Gastrocnemius medialis (tissue), 4 donors: Measurements from ENCODE around the gene MCF2L2. TPM values are rescaled to one million over a fixed set of nuclear protein-coding genes. Genes with fewer than 3 reads are reported as not detected.
A peak's percentile ranks its signal among the peaks of the same experiment; 100 is the strongest.

Experiments used
- ATAC-seq, 2 donors: fragments of 150-250 bp; one replicate each; pipeline ENCODE4 v1.9.1; 2016
- DNase-seq, 2 donors: peaks; one replicate each; pipeline ENCODE4 v3.0.0-alpha.2; 2019
- H3K27ac ChIP-seq, 4 donors: fragments of 200-600 bp; sonication (generic); 1 replicate in 1 of 4; 2 replicates in 3 of 4; pipeline ENCODE4 v1.5.1; 2016 to 2018; ENCODE audit warnings: mild to moderate bottlenecking in 2 of 4, moderate library complexity in 1 of 4
- H3K27me3 ChIP-seq, 3 donors: fragments of 200-600 bp; sonication (generic) in 2 of 3; 1 replicate in 1 of 3; 2 replicates in 2 of 3; pipeline versions ENCODE4 v1.5.1 to v1.6.0; 2016 to 2019; ENCODE audit warnings: mild to moderate bottlenecking in 1 of 3, moderate library complexity in 1 of 3
- H3K36me3 ChIP-seq, 2 donors: fragments of 200-600 bp; sonication (generic) in 1 of 2; one replicate each; pipeline ENCODE4 v1.5.1; 2017 to 2018
- H3K4me1 ChIP-seq, 2 donors: fragments of 200-600 bp; sonication (generic) in 1 of 2; one replicate each; pipeline ENCODE4 v1.5.1; 2016 to 2017; ENCODE audit warnings: mild to moderate bottlenecking in 2 of 2
- H3K4me3 ChIP-seq, 4 donors: fragments of 200-600 bp; sonication (generic) in 3 of 4; 1 replicate in 1 of 4; 2 replicates in 3 of 4; pipeline ENCODE4 v1.5.1; 2016 to 2019; ENCODE audit warnings: mild to moderate bottlenecking in 2 of 4
- H3K9me3 ChIP-seq, 3 donors: fragments of 200-600 bp; sonication (generic) in 2 of 3; 1 replicate in 1 of 3; 2 replicates in 2 of 3; pipeline ENCODE4 v1.5.1; 2016 to 2019
- CTCF ChIP-seq, 5 experiments: fragments of 450-650 bp in 3 of 5; fragments of 200-600 bp in 2 of 5; sonication (generic) in 2 of 5; IDR thresholded peaks in 4 of 5; conservative IDR thresholded peaks in 1 of 5; 1 replicate in 4 of 5; 2 replicates in 1 of 5; pipeline ENCODE4 v1.5.1; 2016 to 2019; ENCODE audit warnings: antibody characterized with exemption in 5 of 5, mild to moderate bottlenecking in 3 of 5, moderate library complexity in 3 of 5
- POLR2A ChIP-seq, 2 donors: fragments of 450-650 bp; IDR thresholded peaks; one replicate each; pipeline ENCODE4 v1.6.1; 2017; ENCODE audit warnings: antibody characterized with exemption in 2 of 2, mild to moderate bottlenecking in 2 of 2, moderate library complexity in 2 of 2
- in situ Hi-C, 4 donors: fragments of 200-750 bp; cut with MboI; loops; one replicate each; pipeline versions ENCODE4 v1.15.0 to v1.8.0; 2017; ENCODE audit warnings: low sequenced_read_pairs in 4 of 4
- intact Hi-C: fragments of 100-400 bp; cut with DNase I; formaldehyde crosslinking; loops from one replicate; pipeline ENCODE4 v1.15.1; 2023; ENCODE audit warnings: low total_unique reads
- total RNA-seq, 4 donors: library from RNA; depleted of rRNA; stranded (reverse); fragments of >200 nt; gene quantifications; one replicate each; pipeline versions ENCODE4 v1.1.0 to v1.2.3, GENCODE V29; 2016

The MCF2L2 gene
- total RNA-seq, 4 donors from 2014 or later = 0.27 to 0.61 (median 0.46) TPM

- Histone ChIP-seq H3K36me3 (peaks cover 0 to 7% of the 10 kb centered on the region in 2 donors), H3K27me3 (no peaks in the 10 kb centered on the region), H3K4me3 (no peak overlapping the region), H3K4me1 (no peaks in the 10 kb centered on the region), H3K27ac (no peak overlapping the region), H3K9me3 (no peaks in the 10 kb centered on the region)
- TF ChIP-seq POLR2A (IDR thresholded peaks at IDR 0.05) (no peak), CTCF (IDR thresholded peaks at IDR 0.05 in 4 of 5, conservative IDR thresholded peaks at IDR 0.05 in 1 of 5) (no peak)
- intact Hi-C loops = no loop called here
- ATAC-seq (no peak), DNase-seq (no peak)
- in situ Hi-C loops = loop anchor here in 1 of 4 donors (10.0 kb wide), 1 partner anchor 304 kb away; no protein-coding TSS in a partner anchor
Observed at GRCh38 chr3:183460081-183461055, 31.9 kb upstream of the MCF2L2 start.

GRCh38 chr3:183455089-183455488, 26.7 kb upstream of the MCF2L2 start:
- TF ChIP-seq CTCF (IDR thresholded peaks at IDR 0.05 in 4 of 5, conservative IDR thresholded peaks at IDR 0.05 in 1 of 5) = no peak
- TF ChIP-seq POLR2A (IDR thresholded peaks at IDR 0.05) = no peak
- no peak overlapping the region for H3K4me3 ChIP-seq
- no peaks in the 10 kb centered on the region for H3K9me3 ChIP-seq
- peaks cover 0 to 11% of the 10 kb centered on the region in 2 donors for H3K36me3 ChIP-seq
- ATAC-seq = peak in 1 of 2 donors; percentile 62
- H3K4me1 ChIP-seq = peaks cover 4 to 15% of the 10 kb centered on the region in 2 donors
- in situ Hi-C loops = no loop called here
- peak overlapping the region; percentile 4 to 62 (median 50) for H3K27ac ChIP-seq
- no peaks in the 10 kb centered on the region for H3K27me3 ChIP-seq
- DNase-seq = no peak
- intact Hi-C loops = no loop called here

GRCh38 chr3:183454064-183454463, 25.6 kb upstream of the MCF2L2 start:
- peaks cover 13 to 20% of the 10 kb centered on the region in 2 donors for H3K4me1 ChIP-seq
- intact Hi-C loops = no loop called here
- DNase-seq = no peak
- no peaks in the 10 kb centered on the region for H3K27me3 ChIP-seq
- H3K9me3 ChIP-seq = no peaks in the 10 kb centered on the region
- peak overlapping the region in 3 of 4 donors; percentile 49 to 62 (median 52) for H3K27ac ChIP-seq
- H3K4me3 ChIP-seq = no peak overlapping the region
- in situ Hi-C loops = no loop called here
- TF ChIP-seq POLR2A (IDR thresholded peaks at IDR 0.05) = no peak
- TF ChIP-seq CTCF (IDR thresholded peaks at IDR 0.05 in 4 of 5, conservative IDR thresholded peaks at IDR 0.05 in 1 of 5) = no peak
- no peak for ATAC-seq
- H3K36me3 ChIP-seq = peaks cover 0 to 11% of the 10 kb centered on the region in 2 donors

- no peaks in the 10 kb centered on the region for H3K36me3 ChIP-seq
- no peaks in the 10 kb centered on the region for H3K9me3 ChIP-seq
- intact Hi-C loops (no loop called here), in situ Hi-C loops (no loop called here)
- no peaks in the 10 kb centered on the region for H3K27me3 ChIP-seq
- no peak for TF ChIP-seq POLR2A (IDR thresholded peaks at IDR 0.05)
- no peak for TF ChIP-seq CTCF (IDR thresholded peaks at IDR 0.05 in 4 of 5, conservative IDR thresholded peaks at IDR 0.05 in 1 of 5)
- peak overlapping the region; percentile 4 to 96 (median 83) for H3K4me3 ChIP-seq
- DNase-seq (no peak), ATAC-seq (no peak)
- H3K4me1 ChIP-seq = peaks cover 22 to 27% of the 10 kb centered on the region in 2 donors
- H3K27ac ChIP-seq = peak overlapping the region; percentile 38 to 89 (median 82)
Observed at GRCh38 chr3:183449791-183450190, 21.4 kb upstream of the MCF2L2 start.
